Esophagus squamous epithelium (tissue), 4 donors: ENCODE results near the gene NAA15.

ENCODE experiments used
- POLR2A ChIP-seq, 4 donors: fragments of 450-650 bp; IDR thresholded peaks; one replicate each; pipeline ENCODE4 v1.6.1; 2017; ENCODE audit warnings: antibody characterized with exemption in 4 of 4, mild to moderate bottlenecking in 4 of 4, moderate library complexity in 3 of 4
- TF ChIP-seq, protein P1 (sequence below), 6 experiments: fragments of 450-650 bp in 4 of 6; fragments of 200-600 bp in 2 of 6; sonication (generic) in 2 of 6; IDR thresholded peaks; one replicate each; pipeline ENCODE4 v1.5.1; 2016 to 2019; ENCODE audit warnings: antibody characterized with exemption in 6 of 6, mild to moderate bottlenecking in 4 of 6, moderate library complexity in 4 of 6

DNA sequence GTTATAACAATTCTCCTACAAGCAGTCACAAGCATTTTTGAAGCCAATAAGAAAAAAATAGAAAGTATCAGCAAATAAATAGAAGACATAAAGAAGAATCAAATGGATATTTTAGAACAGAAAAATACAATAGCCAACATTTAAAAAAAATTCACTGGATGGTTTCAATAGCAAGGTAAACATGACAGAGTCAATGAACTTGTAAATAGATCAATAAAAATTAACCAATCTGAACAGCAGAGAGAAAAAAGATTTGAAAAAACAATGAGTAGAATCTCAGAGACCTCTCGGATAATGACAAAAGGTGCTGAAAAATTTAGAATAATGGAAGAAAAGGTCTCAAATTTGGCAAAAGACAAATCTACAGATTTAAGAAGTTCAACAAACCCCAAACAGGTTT, 119.3 kb downstream of the NAA15 start:
- no peak for TF ChIP-seq POLR2A (IDR thresholded peaks at IDR 0.05)
- TF ChIP-seq, protein P1, sequence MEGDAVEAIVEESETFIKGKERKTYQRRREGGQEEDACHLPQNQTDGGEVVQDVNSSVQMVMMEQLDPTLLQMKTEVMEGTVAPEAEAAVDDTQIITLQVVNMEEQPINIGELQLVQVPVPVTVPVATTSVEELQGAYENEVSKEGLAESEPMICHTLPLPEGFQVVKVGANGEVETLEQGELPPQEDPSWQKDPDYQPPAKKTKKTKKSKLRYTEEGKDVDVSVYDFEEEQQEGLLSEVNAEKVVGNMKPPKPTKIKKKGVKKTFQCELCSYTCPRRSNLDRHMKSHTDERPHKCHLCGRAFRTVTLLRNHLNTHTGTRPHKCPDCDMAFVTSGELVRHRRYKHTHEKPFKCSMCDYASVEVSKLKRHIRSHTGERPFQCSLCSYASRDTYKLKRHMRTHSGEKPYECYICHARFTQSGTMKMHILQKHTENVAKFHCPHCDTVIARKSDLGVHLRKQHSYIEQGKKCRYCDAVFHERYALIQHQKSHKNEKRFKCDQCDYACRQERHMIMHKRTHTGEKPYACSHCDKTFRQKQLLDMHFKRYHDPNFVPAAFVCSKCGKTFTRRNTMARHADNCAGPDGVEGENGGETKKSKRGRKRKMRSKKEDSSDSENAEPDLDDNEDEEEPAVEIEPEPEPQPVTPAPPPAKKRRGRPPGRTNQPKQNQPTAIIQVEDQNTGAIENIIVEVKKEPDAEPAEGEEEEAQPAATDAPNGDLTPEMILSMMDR (IDR thresholded peaks at IDR 0.05): no peak
